BJ (cell line): ENCODE results near the gene CEACAM3. TPM values are rescaled to one million over a fixed set of nuclear protein-coding genes. Genes with fewer than 3 reads are reported as not detected.

Experiments
- CTCF ChIA-PET: fragments of 350-600 bp; formaldehyde crosslinking; extraction: SDS; loops from one replicate; lab custom pipeline; 2021; ENCODE audit warnings: antibody characterized with exemption, inconsistent platforms; lab: Yijun Ruan, JAX
- POLR2A ChIA-PET: fragments of 300-600 bp; sonication (Branson Sonifier 250); formaldehyde crosslinking; extraction: SDS; loops from one replicate; lab custom pipeline; 2021; ENCODE audit warnings: antibody characterized with exemption; lab: Charles Lee
- DNase-seq: peaks from one replicate; pipeline ENCODE4 v3.0.0-alpha.2; 2011; ENCODE audit warnings: low read depth
- H3K27me3 ChIP-seq: 2 replicates; pipeline ENCODE4 v1.6.0; 2011; ENCODE audit warnings: low read length; ENCODE audit not compliant: control insufficient read depth, insufficient read depth
- H3K36me3 ChIP-seq: 2 replicates; pipeline ENCODE4 v1.5.1; 2011; ENCODE audit warnings: low read length; ENCODE audit not compliant: control insufficient read depth, insufficient read depth
- H3K4me3 ChIP-seq: 2 replicates; pipeline ENCODE4 v1.5.1; 2011; ENCODE audit warnings: low read depth, mild to moderate bottlenecking, control low read depth, low read length
- CTCF ChIP-seq: IDR thresholded peaks from 2 replicates; pipeline ENCODE4 v1.5.1; 2011; ENCODE audit warnings: low read depth, mild to moderate bottlenecking, control low read depth, inconsistent platforms, low read length, moderate library complexity; ENCODE audit not compliant: insufficient read depth
- polyA plus RNA-seq: library from polyadenylated mRNA; depleted of rRNA; stranded (reverse); fragments of >200 nt; gene quantifications from 2 replicates; pipeline ENCODE4 v1.2.3, GENCODE V29; 2011

The CEACAM3 gene
- polyA plus RNA-seq, 1 experiment: not detected

GRCh38 chr19:41848666-41849065 lies 52.3 kb downstream of the CEACAM3 start:
- peaks cover 13% of the 10 kb centered on the region for H3K27me3 ChIP-seq
- H3K4me3 ChIP-seq: no peak overlapping the region
- DNase-seq: no peak
- no peaks in the 10 kb centered on the region for H3K36me3 ChIP-seq
- TF ChIP-seq CTCF: no peak
- ChIA-PET POLR2A (no interaction called here), CTCF (interaction anchor here (1.9 to 3.0 kb wide), 2 partner anchors 13 to 54 kb away, joined by 5 to 18 read pairs; no protein-coding TSS in a partner anchor)

DNA sequence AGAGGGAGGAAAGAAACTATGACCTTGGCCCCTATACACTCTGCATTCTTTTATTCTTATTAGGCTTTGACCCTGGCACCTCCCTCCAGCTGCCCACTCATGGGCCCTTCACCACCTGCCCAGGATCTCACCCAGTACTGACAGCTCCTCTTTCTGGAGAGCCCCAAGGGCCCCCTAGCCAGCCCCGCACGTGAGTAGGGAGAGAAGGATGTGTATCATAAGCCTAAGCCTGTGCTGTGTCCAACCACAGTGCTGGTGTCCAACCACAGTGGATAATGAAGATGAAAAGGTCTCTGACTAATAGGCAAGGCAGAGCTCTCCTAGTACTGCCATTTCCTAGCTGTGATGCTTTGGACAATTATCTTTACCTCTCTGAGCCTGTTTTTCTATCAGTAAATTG lies 52.7 kb downstream of the CEACAM3 start:
- no peak for DNase-seq
- TF ChIP-seq CTCF: no peak
- ChIA-PET POLR2A (no interaction called here), CTCF (interaction anchor here (1.9 to 3.0 kb wide), 2 partner anchors 14 to 54 kb away, joined by 5 to 18 read pairs; no protein-coding TSS in a partner anchor)
- Histone ChIP-seq H3K4me3 (no peak overlapping the region), H3K27me3 (peaks cover 17% of the 10 kb centered on the region), H3K36me3 (no peaks in the 10 kb centered on the region)

DNA sequence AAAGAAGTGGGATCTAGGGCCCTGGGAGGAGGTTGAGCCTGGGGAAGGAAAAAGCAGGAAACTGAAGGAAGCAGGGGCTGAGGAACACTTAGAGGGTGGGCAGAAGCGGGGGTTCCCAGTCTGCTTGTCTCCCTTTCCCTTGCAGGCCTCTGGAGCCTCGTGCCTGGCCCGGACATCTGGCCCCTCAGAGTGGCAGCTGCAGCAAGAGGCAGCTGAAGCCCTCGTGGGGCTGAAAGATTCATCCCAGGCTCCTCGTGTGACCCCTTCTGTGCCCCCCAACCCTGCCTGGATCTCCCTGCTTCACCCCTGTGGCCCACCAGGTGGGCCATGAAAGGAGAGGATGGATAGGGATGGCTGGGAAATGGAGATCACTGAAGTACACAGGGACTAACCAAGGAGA lies 54.0 kb downstream of the CEACAM3 start:
- no peak for DNase-seq
- no peak for TF ChIP-seq CTCF
- CTCF ChIA-PET: interaction anchor here (0.8 to 1.6 kb wide), 3 partner anchors 9 to 14 kb away, joined by 3 to 7 read pairs (median 4); partner anchors contain the start of gene RPS19
- Histone ChIP-seq H3K4me3 (no peak overlapping the region), H3K36me3 (no peaks in the 10 kb centered on the region), H3K27me3 (peaks cover 23% of the 10 kb centered on the region)
- POLR2A ChIA-PET: no interaction called here

- H3K27me3 ChIP-seq: peaks cover 23% of the 10 kb centered on the region
- H3K36me3 ChIP-seq: no peaks in the 10 kb centered on the region
- POLR2A ChIA-PET: no interaction called here
- DNase-seq: no peak
- no peak overlapping the region for H3K4me3 ChIP-seq
- no peak for TF ChIP-seq CTCF
- CTCF ChIA-PET: interaction anchor here (0.8 to 1.6 kb wide), 3 partner anchors 8 to 16 kb away, joined by 3 to 7 read pairs (median 4); partner anchors contain the start of gene RPS19
Measured at GRCh38 chr19:41851456-41851855, 55.1 kb downstream of the CEACAM3 start.

DNA sequence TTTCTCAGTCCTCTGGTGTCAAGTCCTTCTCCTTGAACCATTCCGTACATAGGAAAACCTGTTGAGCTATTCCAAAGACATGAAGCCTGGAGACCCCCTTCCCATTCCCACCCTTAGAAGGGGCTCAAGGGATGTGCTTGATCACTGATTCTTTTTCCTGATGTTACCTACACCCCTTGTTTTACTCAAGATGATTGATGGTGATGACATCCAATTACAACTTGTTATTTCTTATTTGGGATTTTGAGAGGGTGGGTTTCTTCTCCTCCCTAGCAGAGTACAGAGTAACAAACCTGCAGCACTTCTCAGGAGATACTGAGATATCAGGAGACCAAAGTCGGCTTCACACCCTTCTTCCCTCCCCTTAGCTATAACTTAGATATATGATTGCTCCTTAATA lies 57.0 kb downstream of the CEACAM3 start:
- no peak for DNase-seq
- no peak for TF ChIP-seq CTCF
- CTCF ChIA-PET: interaction anchor here (0.5 to 1.3 kb wide), 2 partner anchors 16 to 1132 kb away, joined by 4 read pairs; no protein-coding TSS in a partner anchor
- Histone ChIP-seq H3K36me3 (no peaks in the 10 kb centered on the region), H3K27me3 (peaks cover 23% of the 10 kb centered on the region), H3K4me3 (no peak overlapping the region)
- POLR2A ChIA-PET: no interaction called here
